NCI-H128 (cell line): ENCODE results near the gene MAN1C1.
"Not testable (repeated sequence)": the region's sequence is repeated elsewhere in the genome, so short reads cannot be mapped to it uniquely, and the experiment has no call there.

ENCODE experiments used
- DNase-seq: peaks from one replicate; lab custom pipeline; 2025; ENCODE audit not compliant: unreplicated experiment; lab: John Stamatoyannopoulos, UW

Gene MAN1C1

GRCh38 chr1:25631750-25632485 is 15.3 kb downstream of the MAN1C1 start:
- DNase-seq, result no peak

- DNase-seq, result no peak
These were observed 17.5 kb downstream of the MAN1C1 start for GRCh38 chr1:25634066-25634465.

GRCh38 chr1:25634896-25635295 is 18.3 kb downstream of the MAN1C1 start:
- DNase-seq, result no peak

GRCh38 chr1:25636141-25636540 is 19.6 kb downstream of the MAN1C1 start:
- not testable (repeated sequence) for DNase-seq

- DNase-seq, result no peak
These were observed 24.2 kb downstream of the MAN1C1 start for GRCh38 chr1:25640646-25641328.

- no peak for DNase-seq
These were observed 24.7 kb downstream of the MAN1C1 start for GRCh38 chr1:25641329-25641725.

GRCh38 chr1:25641931-25642573 is 25.5 kb downstream of the MAN1C1 start:
- DNase-seq, result no peak

GRCh38 chr1:25642574-25643108 is 26.1 kb downstream of the MAN1C1 start:
- no peak for DNase-seq

- DNase-seq, result no peak
These were observed 27.3 kb downstream of the MAN1C1 start for GRCh38 chr1:25643929-25644328.

GRCh38 chr1:25644962-25645361 is 28.4 kb downstream of the MAN1C1 start:
- DNase-seq, result no peak

GRCh38 chr1:25645637-25646400 is 29.2 kb downstream of the MAN1C1 start:
- DNase-seq, result peak; percentile 23

GRCh38 chr1:25647106-25647505 is 30.5 kb downstream of the MAN1C1 start:
- no peak for DNase-seq

GRCh38 chr1:25647863-25648262 is 31.3 kb downstream of the MAN1C1 start:
- DNase-seq, result no peak

GRCh38 chr1:25648681-25649440 is 32.3 kb downstream of the MAN1C1 start:
- DNase-seq, result no peak

- no peak for DNase-seq
These were observed 33.1 kb downstream of the MAN1C1 start for GRCh38 chr1:25649505-25650288.

GRCh38 chr1:25650289-25650576 is 33.6 kb downstream of the MAN1C1 start:
- no peak for DNase-seq

GRCh38 chr1:25651036-25651640 is 34.5 kb downstream of the MAN1C1 start:
- DNase-seq, result no peak

GRCh38 chr1:25651824-25652741 is 35.5 kb downstream of the MAN1C1 start:
- DNase-seq, result no peak
